ENCODE results near the gene RBMY1E.
"Not testable (repeated sequence)": the region's sequence is repeated elsewhere in the genome, so short reads cannot be mapped to it uniquely, and the experiment has no call there.

The RBMY1E gene

DNA sequence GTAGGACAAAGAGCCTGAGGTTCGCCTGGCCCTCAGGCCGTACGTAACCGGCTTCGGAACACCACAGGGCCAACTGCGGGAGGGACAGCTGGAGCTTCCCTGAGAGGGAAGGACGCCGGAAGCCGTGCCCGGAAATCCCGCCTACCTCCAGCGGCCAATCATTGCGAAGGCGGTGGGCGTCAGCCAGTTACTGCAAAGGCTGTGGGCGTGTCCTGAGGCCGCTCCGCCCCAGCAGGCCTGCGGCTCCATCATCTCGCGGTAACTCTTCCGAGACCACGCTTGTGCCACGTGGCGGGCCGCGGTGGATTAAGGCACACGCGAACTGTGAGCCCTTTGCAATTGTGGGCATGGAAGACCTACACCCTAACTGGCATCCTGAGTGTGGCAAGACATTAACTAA is at the start of gene RBMY1E:
TSS of gene RBMY1E (minus strand) at position 101 of the 400 bp plus-strand sequence. CDS start 1,978 bp downstream, outside the sequence.
- H3K4me3 Mint-ChIP-seq; ATAC-seq (replicated peaks; ENCODE audit: extremely low read depth, poor library complexity, severe bottlenecking); H3K9me3 Mint-ChIP-seq; H3K27ac Mint-ChIP-seq (ENCODE audit: low read depth); H3K27me3 Mint-ChIP-seq; H3K36me3 Mint-ChIP-seq (ENCODE audit: insufficient read depth); H3K4me1 Mint-ChIP-seq; DNase-seq (ENCODE audit: low spot score in 2 of 2): not testable (repeated sequence)

- not testable (repeated sequence) for H3K27me3 Mint-ChIP-seq; DNase-seq (ENCODE audit: low spot score in 2 of 2); H3K36me3 Mint-ChIP-seq (ENCODE audit: insufficient read depth); H3K27ac Mint-ChIP-seq (ENCODE audit: low read depth); ATAC-seq (replicated peaks; ENCODE audit: extremely low read depth, poor library complexity, severe bottlenecking); H3K4me3 Mint-ChIP-seq; H3K9me3 Mint-ChIP-seq; H3K4me1 Mint-ChIP-seq
These were observed 23.4 kb downstream of the RBMY1E start, which contains the start of gene RBMY1D for GRCh38 chrY:21894426-21894825. RBMY1D (minus strand) TSS chrY:21894526; CDS start chrY:21892513, 2,013 bp downstream.

DNA sequence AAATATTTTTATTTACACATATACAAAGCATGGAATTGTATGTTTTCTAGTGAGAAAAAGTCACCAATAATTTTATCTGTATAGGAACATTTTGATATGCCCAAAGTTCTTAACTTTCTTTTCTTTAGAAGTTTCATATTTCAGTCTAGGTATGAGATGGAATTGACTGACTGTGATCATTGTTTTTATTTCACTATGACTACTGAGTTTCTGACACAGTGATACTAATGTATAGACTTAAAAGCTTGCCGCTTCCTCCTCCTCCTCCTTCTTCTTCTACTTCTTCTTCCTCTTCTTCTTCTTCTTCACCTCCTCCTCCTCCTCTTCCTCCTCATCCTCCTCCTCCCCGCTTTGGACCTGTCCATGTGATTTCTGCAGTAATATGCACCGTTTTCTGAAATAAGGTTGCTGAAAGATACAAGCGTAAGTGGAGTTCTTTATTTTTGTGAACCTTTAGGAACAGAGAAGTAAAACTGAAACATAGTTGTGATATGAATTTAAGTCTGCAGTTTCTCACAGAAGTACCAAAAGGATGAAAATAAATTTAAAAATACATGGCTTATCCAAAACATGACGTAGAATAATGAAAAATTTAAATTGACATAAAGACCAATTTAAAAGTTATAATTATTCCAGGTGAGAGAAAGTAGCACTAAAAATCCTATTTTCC is 48.3 kb downstream of the RBMY1E start:
- H3K36me3 Mint-ChIP-seq (ENCODE audit: insufficient read depth); H3K4me3 Mint-ChIP-seq; H3K4me1 Mint-ChIP-seq; H3K9me3 Mint-ChIP-seq; DNase-seq (ENCODE audit: low spot score in 2 of 2); H3K27me3 Mint-ChIP-seq; ATAC-seq (replicated peaks; ENCODE audit: extremely low read depth, poor library complexity, severe bottlenecking); H3K27ac Mint-ChIP-seq (ENCODE audit: low read depth): not testable (repeated sequence)

Measured in central memory CD8-positive, alpha-beta T cell (primary cell).